ENCODE data around the gene PNKP.

The PNKP gene

DNA sequence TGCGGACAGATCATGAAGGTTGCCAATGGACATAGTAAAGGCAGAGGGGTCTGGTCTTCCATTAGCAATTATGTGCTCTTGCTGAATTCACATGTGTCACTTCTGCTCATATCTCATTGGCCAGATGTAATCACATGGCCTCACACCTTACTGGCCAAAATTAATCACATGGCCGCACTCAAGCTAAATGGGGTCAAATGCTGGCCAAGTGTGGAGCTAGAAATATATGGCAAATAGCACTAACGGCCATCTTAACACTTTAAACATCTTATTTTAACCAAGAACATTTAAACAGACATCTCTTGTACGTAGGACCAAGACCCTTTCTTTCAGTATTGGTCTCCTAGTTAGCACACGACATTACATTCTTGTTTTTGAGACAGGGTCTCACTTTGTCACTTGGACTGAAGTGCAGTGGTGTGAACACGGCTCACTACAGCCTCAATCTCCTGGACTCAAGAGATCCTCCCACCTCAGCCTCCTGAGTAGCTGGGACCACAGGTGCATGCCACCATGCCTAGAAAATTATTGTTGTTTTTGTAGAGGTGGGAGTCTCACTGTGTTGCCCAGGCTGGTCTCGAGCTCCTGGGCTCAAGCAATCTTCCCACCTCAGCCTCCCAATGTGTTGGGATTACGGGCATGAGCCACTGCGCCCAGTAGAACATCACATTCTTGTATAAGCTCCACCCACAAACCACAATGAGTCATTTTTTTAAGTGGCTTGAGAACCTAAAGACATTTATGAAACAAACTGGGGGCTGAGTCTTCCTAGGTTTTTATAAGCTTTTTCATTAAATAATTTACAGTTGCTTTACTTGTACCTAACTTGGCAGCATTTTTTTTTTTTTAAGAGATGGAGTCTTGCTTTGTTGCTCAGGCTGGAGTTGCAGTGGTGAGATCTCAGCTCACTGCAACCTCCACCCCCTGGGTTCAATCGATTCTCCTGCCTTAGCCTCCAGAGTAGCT, 19.4 kb downstream of the PNKP start:
- no peak for DNase-seq (ENCODE audit: low read depth in 3 of 3)

DNA sequence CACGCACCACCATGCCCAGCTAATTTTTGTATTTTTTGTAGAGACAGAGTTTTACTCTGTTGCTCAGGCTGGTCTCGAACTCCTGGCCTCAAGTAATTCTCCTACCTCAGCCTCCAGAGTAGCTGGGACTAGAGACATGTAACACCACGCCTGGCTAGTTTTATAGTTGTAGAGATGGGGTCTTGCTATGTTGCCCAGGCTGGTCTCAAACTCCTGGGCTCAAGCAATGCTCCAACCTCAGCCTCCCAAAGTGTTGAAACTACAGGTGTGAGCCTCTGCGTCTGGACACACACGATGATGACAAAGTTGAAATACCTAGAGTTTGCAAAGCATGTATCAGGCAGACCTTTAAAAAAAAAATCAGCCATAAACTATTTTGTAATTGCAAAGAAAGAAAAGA, 21.0 kb downstream of the PNKP start:
- no peak for DNase-seq (ENCODE audit: low read depth in 3 of 3)

DNA sequence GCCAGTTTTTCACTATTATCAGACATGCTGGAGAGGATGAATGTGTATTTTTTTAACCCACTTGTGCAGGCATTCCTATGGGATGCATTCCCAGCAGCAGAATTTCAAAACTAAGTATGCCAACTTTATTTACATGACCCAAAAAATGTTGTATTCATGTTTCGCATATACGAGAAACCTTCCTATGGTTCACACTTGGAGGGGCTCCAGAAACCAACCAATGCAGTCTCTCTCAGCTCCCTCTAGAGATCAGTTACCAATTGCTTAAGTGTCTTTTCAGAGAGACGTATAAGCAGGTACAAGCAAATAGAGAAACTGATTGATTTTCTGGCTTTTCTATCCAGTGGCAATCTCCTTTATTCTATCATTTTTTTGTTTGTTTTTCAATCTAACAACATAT, 22.0 kb downstream of the PNKP start:
- no peak for DNase-seq (ENCODE audit: low read depth in 3 of 3)

DNA sequence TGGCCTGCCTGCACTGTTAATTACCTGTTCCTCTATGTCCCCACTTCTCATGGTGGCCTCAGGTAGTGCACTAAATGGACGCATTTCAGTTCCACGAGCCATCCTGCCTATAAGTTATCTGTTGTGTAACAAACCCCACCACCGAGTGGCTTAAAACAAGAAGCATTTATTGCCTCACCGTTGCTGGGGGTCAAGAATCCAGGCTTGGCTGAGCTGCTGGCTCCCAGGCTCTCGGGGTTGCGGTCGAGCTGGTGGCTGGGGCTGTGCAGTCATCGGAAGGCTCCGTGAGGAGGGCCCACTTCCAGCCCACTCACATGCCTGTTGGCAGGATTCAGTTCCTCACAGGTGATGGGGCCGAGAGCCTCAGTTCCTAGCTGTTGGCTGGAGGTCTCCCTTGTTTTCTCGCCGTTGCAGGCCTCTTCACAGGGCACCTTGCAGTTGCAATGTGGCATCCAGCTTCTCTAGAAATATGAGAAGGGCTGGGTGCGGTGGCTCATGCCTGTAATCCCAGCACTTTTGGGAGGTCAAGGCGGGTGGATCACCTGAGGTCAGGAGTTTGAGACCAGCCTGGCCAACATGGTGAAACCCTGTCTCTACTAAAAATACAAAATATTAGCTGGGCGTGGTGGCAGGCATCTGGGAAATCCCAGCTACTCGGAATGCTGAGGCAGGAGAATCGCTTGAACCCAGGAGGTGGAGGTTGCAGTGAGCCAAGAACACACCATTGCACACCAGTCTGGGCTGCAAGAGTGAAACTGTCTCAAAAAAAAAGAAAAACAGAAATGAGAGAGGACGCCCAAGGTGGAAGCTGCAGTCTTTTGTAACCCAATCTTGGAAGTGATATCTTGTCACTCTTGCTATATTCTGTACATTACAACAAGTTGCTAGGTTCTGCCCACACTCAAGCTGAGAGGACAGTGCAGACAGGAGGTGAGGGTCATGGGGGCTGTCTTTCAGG, 23.0 kb downstream of the PNKP start:
- DNase-seq (ENCODE audit: low read depth in 3 of 3) = no peak

DNA sequence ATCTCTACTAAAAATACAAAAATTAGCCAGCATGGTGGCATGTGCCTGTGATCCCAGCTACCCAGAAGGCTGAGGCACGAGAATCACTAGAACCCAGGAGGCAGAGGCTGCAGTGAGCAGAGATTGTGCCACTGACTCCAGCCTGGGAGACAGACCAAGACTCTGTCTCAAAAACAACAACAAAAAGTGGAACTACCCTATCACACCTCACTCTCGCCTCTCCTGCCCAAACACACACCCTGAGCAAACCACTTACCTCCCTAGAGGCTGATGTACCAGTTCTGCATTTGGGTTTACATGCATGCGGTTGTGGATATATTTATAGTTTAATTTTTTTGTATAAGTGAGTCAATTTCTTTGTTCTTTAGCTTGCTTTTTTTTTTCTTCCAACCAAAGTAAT, 24.1 kb downstream of the PNKP start:
- DNase-seq (ENCODE audit: low read depth in 3 of 3) = no peak

DNA sequence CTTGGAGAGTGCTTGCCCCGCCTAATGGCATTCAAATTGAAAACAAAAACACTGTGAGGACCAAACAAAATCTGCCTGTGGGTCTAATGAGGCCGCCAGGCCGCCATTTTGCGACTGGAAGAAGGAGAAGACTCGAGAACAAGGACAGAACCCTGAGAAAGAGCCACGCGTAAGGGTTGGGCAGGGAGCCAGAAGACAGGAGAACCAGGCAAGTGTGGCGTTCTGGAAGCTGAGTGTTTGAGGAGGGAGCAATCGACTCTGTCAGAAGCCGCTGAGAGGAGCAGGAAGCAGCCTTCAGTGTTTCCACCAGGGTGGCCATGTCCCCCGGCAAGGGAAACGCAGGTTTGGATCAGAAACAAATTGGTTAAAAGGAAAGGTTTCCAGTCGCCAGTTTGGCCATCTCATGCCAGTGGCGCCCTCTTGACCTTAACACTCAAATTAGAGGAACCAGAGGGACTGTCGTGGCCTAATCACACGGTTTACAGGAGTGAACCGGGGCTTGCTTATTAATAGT, 26.6 kb downstream of the PNKP start:
- no peak for DNase-seq (ENCODE audit: low read depth in 3 of 3)

DNA sequence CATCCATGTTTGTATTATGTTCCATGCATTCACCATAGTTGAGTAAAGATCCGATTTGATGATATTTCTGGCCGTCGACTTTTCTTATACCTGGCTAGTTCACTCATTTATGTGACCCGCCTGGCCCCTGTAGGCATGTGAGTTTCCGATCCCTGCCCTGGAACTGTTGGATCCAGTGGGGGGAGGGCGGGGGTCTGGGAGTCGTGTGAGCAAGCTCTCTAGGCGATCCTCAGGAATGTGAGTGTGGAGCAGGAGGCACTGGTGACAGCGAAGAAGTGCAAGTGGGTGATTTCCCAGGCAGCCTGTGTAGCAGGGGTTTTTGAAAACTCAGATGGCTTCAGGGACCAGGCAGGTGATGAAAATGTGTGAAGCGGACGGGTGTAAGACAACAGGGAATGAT, 27.1 kb downstream of the PNKP start:
- no peak for DNase-seq (ENCODE audit: low read depth in 3 of 3)

DNA sequence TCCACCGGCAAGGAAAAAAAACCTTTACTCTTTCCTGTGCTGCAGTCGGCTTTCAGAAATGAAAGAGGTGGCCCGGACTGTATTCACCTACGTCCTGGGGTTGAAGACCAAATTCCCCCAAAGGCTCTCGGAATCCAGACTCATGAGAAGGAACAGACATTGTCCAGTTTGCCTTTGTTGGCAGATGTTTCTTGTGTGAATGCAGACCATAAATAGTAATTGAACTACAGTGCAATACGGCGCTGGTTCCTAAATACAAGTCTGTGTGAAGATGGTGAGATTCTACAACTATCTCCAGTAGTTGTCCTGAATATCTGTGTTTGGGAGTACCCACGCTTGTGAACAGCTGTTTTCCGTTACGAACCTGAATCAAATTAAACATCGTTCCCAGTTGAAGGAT, 27.7 kb downstream of the PNKP start:
- no peak for DNase-seq (ENCODE audit: low read depth in 3 of 3)

DNA sequence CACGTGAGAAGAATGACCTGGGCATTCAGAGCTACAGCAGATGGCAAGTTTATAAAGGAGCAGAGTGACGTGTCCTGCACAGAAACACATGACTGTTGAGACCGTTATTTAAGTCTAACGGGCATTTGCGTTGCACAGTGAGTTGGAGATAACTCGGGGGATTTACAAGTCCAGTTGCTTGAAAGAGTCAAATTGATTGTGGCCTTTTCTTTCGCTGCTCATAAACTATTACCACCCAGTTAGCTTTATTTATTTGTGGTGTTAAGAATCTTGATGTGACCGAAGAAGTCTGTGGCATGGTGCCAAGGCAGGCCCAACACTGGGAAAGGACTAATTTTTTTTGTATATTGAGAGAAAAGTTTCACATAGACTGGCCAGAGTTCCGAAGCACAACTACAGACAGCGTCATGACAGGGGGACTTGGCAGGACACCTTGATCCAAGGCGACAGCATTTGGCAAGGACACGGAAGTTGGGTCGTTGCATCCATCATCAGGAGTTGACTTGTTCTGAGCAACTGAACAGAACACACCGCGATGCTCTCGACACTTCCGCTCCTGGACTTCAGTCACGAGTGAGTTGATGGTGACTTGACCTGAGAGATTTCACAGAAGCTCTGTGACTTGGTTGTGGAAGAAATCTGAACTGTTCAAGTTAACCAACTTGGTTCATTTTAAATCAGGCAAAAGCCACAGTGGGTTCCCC, 28.3 kb downstream of the PNKP start:
- no peak for DNase-seq (ENCODE audit: low read depth in 3 of 3)

DNA sequence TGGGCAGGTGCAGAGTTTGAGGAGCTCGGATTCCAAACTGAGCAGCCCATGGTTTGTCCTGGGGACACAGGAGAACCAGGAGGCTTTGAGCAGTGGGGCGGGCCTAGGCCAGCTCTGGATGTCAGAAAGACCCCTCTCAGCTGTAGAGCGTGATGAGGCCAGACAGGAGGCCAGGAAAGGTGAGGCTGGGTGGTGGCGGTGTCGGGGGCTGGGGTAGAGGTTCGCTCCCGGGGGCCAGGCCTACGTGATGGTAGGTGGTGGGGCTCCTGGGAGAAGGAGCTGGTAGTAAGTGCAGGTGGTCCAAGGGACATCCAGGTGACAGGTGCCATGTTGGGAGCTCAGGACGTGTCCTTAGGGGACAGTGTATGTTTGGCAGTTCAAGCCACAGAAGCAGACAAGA, 30.0 kb downstream of the PNKP start:
- DNase-seq (ENCODE audit: low read depth in 3 of 3) = no peak

DNA sequence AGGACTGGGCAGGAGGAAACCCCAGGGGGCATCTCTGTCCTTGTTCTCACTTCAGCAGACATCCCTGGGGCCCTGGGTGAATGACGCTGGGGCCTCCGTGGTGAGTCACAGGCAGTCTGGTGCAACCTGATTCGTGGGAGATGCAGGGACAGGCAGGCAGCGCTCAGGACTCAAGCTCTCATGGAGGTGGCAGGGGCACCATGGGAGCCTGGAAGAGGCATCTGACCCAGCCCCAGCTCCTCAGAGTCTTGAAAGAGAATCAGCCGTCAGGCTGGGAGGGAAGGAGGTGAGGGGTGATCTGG, 30.4 kb downstream of the PNKP start:
- no peak for DNase-seq (ENCODE audit: low read depth in 3 of 3)

DNA sequence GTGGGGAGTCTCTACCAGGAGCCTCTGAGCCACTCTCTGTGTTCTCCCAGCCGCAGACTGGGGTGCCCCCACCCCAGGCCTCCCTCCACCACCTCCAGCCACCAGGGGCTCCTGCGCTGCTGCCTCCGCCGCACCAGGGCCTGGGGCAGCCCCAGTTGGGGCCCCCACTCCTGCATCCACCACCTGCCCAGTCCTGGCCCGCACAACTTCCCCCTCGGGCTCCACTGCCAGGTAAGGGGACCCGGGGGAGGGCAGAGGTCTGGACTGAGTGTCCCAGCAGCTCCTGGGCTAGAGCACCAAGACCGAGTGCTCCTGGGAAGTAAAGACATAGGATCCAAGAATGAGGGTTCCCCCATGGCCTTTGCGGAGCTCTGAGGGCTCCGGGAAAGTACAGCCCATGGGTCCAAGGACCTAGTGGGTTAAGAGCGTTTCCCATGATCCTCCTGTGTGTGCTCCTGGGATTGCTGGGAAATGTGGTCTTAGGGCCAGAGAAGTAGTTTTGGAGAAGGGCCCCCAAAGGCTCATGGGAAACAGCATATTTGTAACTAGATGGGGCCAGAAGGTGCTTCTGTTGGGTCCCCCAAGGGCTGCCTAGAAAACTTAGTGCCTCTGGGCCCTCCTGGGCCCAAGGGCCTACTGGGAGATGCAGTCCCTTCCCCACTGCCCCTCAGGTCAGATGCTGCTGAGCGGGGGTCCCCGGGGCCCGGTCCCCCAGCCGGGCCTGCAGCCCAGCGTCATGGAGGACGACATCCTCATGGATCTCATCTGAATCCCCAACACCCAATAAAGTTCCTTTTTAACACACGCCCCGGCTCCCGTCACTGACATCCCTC, 31.0 kb downstream of the PNKP start:
- DNase-seq (ENCODE audit: low read depth in 3 of 3) = no peak

DNA sequence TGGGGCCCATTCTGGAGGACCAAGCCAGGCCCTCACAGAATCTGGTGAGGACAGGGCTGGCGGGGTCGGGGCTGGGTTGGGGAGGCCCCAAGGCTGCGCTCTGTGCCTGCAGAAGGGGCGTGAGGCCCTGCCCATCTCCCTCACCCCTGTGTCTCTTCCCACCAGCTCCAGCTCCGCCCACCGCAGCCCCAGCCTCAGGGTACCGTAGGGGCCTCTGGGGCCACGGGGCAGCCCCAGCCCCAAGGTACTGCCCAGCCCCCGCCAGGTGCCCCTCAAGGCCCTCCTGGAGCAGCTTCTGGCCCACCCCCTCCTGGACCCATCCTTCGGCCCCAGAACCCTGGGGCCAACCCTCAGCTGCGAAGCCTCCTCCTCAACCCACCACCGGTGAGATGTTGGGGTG, 31.8 kb downstream of the PNKP start:
- DNase-seq (ENCODE audit: low read depth in 3 of 3) = no peak

DNA sequence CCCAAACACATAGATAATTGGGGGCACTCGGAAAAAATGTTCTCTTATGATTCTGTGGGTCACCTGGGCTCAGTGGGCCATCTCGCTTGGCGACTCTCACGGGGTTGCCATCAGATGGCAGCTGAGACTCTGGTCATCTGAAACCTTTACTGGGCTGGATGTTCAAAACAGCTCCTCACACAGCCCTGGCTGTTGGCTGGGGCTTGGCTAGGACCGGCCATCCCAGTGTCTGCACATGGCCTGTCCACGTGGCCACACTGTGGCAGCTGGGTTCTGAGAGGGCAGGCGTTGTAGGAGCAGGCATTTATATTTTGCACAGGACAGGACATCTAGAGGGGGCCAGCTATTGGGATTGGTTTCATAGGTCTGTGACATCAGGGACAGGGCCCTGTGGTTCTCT, 33.8 kb downstream of the PNKP start:
- DNase-seq (ENCODE audit: low read depth in 3 of 3) = no peak

DNA sequence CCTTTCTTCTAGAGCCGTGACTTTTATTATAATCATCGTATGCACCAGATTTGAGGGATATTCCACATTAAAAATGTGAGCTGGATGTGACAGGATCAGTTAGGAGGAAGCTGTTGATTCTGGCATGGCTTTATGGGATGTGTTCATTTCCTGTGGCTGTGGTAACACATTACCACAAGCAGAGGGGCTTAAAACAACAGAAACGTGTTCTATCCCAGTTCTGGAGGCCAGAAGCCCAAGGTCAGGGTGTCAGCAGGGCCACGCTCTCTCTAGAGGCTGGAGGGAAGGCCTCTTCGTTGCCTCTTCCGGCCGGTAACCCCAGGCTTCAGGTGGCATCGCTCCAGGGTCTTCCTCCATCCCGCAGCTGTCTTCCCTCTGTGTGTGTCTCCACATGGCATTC, 34.8 kb downstream of the PNKP start:
- no peak for DNase-seq (ENCODE audit: low read depth in 3 of 3)

DNA sequence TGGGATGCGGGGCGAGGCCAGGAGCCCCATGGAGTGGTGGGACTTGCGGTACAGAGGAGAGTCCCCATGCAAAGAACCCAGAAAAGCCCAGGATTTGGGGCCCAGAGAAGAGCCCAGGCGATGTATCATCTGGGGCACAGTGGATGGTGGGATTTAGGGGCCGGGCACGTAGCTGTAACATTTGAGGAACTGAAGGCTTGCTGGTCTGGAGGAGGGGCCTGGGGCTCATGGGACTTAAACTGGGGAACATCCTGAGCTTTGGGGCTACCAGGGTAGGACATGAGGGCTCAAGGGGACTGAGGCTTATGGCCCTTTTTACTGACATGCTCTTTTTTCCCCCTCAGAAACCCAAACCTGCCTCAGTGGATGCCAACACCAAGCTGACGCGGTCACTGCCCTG, 35.8 kb downstream of the PNKP start:
- DNase-seq (ENCODE audit: low read depth in 3 of 3) = no peak

DNA sequence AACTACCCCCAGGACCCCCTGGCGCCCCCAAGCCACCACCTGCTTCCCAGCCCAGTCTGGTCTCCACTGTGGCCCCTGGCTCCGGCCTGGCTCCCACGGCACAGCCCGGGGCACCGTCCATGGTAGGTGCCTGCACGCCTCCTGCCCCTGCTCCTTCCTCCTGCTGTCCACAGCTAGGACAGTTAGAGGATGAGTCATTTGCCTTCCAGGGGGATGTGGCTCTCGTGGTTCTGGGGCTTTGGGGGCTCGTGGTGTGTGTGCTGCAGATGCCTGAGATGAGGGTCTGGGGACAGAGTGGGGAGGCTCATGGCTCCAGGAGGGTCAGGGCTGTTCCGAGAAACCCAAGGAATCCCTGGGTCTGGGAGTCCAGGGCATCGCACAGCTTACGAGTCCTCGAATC, 36.6 kb downstream of the PNKP start:
- DNase-seq (ENCODE audit: low read depth in 3 of 3) = no peak

DNA sequence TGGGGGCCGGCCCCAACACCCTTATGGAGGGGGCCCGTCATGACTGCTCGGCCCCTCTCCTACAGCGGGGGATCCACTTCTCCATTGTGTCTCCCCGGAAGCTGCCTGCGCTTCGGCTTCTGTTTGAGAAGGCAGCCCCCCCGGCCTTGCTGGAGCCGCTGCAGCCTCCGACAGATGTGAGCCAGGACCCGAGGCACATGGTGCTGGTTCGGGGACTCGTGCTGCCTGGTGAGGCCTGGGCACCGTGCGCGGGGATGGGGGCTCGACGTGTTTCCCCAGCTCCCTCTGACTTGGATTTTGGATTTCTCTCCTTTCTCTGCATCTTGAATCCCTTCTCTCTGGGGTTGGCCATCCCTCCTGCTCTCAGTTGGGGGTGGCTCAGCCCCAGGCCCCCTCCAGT, 37.7 kb downstream of the PNKP start:
- DNase-seq (ENCODE audit: low read depth in 3 of 3) = no peak

DNA sequence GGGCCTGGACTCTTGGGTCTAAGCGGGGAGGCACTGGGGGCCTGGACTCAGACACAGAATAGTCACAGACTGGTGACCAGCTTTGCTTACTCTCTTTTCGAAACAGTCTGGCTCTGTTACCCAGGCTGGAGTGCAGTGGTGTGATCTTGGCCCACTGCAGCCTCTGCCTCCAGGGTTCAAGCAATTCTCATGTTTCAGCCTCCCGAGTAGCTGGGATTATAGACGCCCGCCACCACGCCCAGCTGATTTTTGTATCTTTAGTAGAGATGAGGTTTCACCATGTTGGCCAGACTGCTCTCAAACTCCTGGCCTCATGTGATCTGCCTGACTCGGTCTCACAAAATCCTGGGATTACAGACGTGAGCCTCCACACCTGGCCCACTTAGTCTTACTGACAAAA, 38.2 kb downstream of the PNKP start:
- no peak for DNase-seq (ENCODE audit: low read depth in 3 of 3)

DNA sequence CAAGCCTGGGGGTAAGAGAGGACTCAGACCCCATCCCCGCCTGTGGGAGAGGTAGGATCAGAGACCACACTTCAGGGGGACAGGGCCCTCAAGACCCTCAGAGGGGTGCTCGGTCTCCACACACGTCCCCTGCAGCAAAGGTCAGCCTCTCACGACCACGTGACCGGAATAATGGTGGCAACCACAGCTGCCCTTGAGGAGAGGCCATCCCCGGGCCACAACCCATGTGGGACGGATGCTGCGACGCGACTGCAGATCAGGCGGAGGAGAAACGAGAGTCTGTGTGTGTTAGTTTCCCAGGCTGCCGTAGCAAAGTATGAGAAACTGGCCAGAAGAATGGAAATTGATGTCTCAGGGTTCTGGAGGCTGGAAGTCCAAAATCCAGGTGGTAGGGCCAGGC, 40.3 kb downstream of the PNKP start:
- DNase-seq (ENCODE audit: low read depth in 3 of 3) = no peak

DNA sequence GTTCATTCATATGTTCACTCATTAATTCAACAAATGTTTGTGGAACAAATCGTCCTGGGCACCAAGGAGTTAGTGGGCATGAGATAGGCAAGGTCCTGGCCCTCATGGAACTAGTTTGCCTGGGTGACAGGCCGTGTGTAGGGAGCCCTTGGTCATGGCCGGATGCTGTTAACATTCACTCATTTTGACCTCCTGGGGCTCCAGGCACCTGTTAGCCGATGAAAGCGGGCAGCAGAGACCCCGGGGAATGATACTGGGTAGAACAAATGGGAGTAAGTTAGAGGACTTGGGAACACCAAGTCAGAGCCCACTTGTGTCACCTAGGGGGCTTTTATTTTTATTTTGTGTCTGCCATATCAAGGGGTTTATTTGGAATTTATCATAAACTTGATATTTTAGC, 42.7 kb downstream of the PNKP start:
- no peak for DNase-seq (ENCODE audit: low read depth in 3 of 3)

All from stimulated activated CD4-positive, alpha-beta T cell treated with anti-CD3 and anti-CD28 coated beads, TNF-alpha, amount 100 ng/mL, for 4 hours (primary cell).